A673 (cell line): ENCODE data around the gene FAM227B.

Source experiments
- EZH2 ChIP-seq: fragments of 200-600 bp; sonication (generic); IDR thresholded peaks from 2 replicates; pipeline ENCODE4 v1.6.1; 2017; ENCODE audit warnings: borderline replicate concordance, low read depth, mild to moderate bottlenecking, mixed read lengths, antibody characterized with exemption, low read length; ENCODE audit not compliant: poor library complexity, severe bottlenecking
- TF ChIP-seq, protein P1 (sequence below): fragments of 300-800, 200-600 bp; sonication (generic); conservative IDR thresholded peaks from 2 replicates; pipeline ENCODE4 v1.5.1; 2017; ENCODE audit warnings: low read depth, mild to moderate bottlenecking, antibody characterized with exemption, low read length, moderate library complexity, mixed read lengths

DNA sequence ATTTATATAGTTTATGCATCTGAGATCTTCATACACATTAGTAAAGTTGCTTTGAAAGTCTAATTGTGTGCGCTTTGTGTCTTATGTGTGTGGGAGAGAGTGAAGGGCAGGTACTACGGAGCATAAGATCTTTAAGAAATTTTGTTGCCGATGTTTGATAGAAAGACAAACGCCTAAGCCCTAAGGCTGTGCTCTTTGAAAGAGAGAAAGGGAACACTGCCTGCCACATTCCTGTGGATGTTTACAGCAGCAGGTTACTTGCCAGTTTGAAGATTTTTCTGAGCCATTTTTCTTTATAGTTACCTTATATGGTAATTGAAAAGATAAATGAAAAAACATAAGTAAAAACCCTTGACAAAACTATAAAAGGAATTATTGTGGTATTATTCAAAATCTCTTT is 17.2 kb upstream of the FAM227B start:
- TF ChIP-seq, protein P1, sequence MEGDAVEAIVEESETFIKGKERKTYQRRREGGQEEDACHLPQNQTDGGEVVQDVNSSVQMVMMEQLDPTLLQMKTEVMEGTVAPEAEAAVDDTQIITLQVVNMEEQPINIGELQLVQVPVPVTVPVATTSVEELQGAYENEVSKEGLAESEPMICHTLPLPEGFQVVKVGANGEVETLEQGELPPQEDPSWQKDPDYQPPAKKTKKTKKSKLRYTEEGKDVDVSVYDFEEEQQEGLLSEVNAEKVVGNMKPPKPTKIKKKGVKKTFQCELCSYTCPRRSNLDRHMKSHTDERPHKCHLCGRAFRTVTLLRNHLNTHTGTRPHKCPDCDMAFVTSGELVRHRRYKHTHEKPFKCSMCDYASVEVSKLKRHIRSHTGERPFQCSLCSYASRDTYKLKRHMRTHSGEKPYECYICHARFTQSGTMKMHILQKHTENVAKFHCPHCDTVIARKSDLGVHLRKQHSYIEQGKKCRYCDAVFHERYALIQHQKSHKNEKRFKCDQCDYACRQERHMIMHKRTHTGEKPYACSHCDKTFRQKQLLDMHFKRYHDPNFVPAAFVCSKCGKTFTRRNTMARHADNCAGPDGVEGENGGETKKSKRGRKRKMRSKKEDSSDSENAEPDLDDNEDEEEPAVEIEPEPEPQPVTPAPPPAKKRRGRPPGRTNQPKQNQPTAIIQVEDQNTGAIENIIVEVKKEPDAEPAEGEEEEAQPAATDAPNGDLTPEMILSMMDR = no peak
- TF ChIP-seq EZH2 = no peak
